Activated CD8-positive, alpha-beta memory T cell treated with anti-CD3 and anti-CD28 coated beads, Interleukin-2, amount 10 ng/mL, durations not matched to agents 7 days and 5 days (primary cell): ENCODE results near the gene SLC1A5. TPM values are rescaled to one million over a fixed set of nuclear protein-coding genes. Genes with fewer than 3 reads are reported as not detected.

Experiments
- ATAC-seq: fragments of 150-1000 bp; cut with Tn5 transposase; one replicate; pipeline ENCODE4 v1.10.0; 2021; ENCODE audit warnings: moderate library complexity
- CTCF ChIA-PET: fragments of 350-600 bp; sonication (Branson Sonifier 250); formaldehyde crosslinking; loops from one replicate; lab custom pipeline; 2021; ENCODE audit warnings: antibody characterized with exemption; lab: Charles Lee
- DNase-seq: peaks from one replicate; pipeline ENCODE4 v3.0.0-alpha.2; 2020
- H3K27ac Mint-ChIP-seq: one replicate; pipeline ENCODE4 v1.8.0; 2021; ENCODE audit warnings: mild to moderate bottlenecking, mixed read lengths
- H3K27me3 Mint-ChIP-seq: one replicate; pipeline ENCODE4 v1.8.0; 2021; ENCODE audit warnings: mixed read lengths
- H3K36me3 Mint-ChIP-seq: one replicate; pipeline ENCODE4 v1.8.0; 2021; ENCODE audit warnings: mild to moderate bottlenecking, mixed read lengths
- H3K4me1 Mint-ChIP-seq: one replicate; pipeline ENCODE4 v1.8.0; 2021; ENCODE audit warnings: mixed read lengths
- H3K4me3 Mint-ChIP-seq: one replicate; pipeline ENCODE4 v1.8.0; 2021; ENCODE audit warnings: mild to moderate bottlenecking, moderate library complexity, mixed read lengths
- H3K9me3 Mint-ChIP-seq: one replicate; pipeline ENCODE4 v1.8.0; 2022; ENCODE audit warnings: low read depth, mixed read lengths
- total RNA-seq, 2 experiments: library from RNA; stranded (reverse); gene quantifications; one replicate each; pipeline ENCODE4 v1.2.3, GENCODE V29; 2021

The SLC1A5 gene
- total RNA-seq, 2 experiments from 2014 or later, result 196 to 259 TPM

DNA sequence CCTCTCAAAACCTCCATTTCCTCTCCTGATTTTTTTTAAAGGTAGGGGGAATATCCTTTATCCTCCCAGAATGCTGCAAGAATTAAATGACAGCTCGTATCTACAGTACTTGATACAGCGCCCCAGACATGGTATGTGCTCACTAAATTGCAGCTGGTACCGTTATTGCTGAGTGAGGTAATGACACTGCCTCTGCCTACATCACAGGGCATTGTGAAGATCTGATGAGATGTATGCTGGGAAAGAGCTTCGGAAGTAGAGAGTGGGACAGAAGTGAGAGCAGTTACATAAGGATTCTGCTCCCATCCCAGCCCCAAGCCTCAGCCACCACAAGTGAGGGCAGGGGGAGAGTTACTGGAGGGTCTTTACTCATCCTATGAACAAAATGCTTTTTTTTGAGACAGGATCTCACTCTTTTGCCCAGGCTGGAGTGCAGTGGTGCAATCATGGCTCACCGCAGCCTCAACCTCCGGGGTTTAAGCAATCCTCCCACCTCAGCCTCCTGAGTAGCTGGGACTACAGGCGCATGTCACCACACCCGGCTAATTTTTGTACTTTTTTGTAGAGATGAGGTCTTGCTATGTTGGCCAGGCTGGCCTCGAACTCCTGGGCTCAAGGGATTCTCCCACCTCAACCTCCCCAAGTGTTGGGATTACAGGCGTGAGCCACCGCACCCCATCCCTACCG lies 44.2 kb downstream of the SLC1A5 start:
- CTCF ChIA-PET, result interaction anchor here (1.4 to 2.4 kb wide), 5 partner anchors 10 to 96 kb away, joined by 3 to 11 read pairs (median 9); no protein-coding TSS in a partner anchor
- Mint-ChIP-seq H3K4me3 (peak overlapping the region; percentile 94), H3K36me3 (peaks cover 5% of the 10 kb centered on the region), H3K27ac (peak overlapping the region; percentile 40), H3K4me1 (peaks cover 52% of the 10 kb centered on the region), H3K9me3 (no peaks in the 10 kb centered on the region), H3K27me3 (no peaks in the 10 kb centered on the region)
- DNase-seq, result no peak
- no peak for ATAC-seq

GRCh38 chr19:46742926-46743480 lies 45.4 kb downstream of the SLC1A5 start:
- Mint-ChIP-seq H3K27ac (peak overlapping the region; percentile 0), H3K27me3 (no peaks in the 10 kb centered on the region), H3K9me3 (no peaks in the 10 kb centered on the region), H3K4me3 (no peak overlapping the region), H3K4me1 (peaks cover 48% of the 10 kb centered on the region), H3K36me3 (peaks cover 5% of the 10 kb centered on the region)
- no peak for ATAC-seq
- no peak for DNase-seq
- CTCF ChIA-PET, result interaction anchor here (1.1 to 2.8 kb wide), 6 partner anchors 10 to 41 kb away, joined by 3 to 19 read pairs (median 8); no protein-coding TSS in a partner anchor

DNA sequence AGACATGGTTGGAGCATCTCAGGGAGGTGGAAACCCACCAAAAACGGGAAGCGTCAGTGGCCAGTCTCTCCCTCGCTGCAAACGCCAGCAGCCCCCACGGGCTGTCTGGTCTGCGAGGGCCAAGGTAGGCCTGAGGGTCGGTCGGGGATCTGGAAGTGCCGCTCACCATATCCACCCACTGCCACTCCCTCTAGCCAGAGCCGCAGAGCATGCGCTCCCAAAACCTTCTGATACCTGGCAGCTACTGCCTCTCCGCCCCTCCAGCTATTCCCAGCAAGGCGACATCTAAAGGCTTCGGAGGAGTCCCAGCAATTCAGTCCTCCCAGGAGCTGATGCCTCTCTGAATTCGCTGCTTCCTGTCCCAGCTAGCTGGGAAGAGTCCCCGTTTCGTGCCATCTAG lies 46.9 kb downstream of the SLC1A5 start:
- no peaks in the 10 kb centered on the region for H3K27me3 Mint-ChIP-seq
- H3K36me3 Mint-ChIP-seq, result peaks cover 8% of the 10 kb centered on the region
- ATAC-seq, result no peak
- no peaks in the 10 kb centered on the region for H3K9me3 Mint-ChIP-seq
- H3K4me1 Mint-ChIP-seq, result peaks cover 38% of the 10 kb centered on the region
- DNase-seq, result no peak
- no peak overlapping the region for H3K27ac Mint-ChIP-seq
- CTCF ChIA-PET, result interaction anchor here (0.5 to 2.8 kb wide), 7 partner anchors 9 to 160 kb away, joined by 3 to 19 read pairs (median 3); no protein-coding TSS in a partner anchor
- H3K4me3 Mint-ChIP-seq, result no peak overlapping the region

GRCh38 chr19:46739290-46739771 lies 49.1 kb downstream of the SLC1A5 start:
- ATAC-seq (no peak), DNase-seq (no peak)
- peaks cover 9% of the 10 kb centered on the region for H3K36me3 Mint-ChIP-seq
- peaks cover 25% of the 10 kb centered on the region for H3K4me1 Mint-ChIP-seq
- peak overlapping the region; percentile 5 for H3K27ac Mint-ChIP-seq
- H3K9me3 Mint-ChIP-seq, result no peaks in the 10 kb centered on the region
- CTCF ChIA-PET, result interaction anchor here (1.0 kb wide), 1 partner anchor 14 kb away, joined by 3 read pairs; no protein-coding TSS in a partner anchor
- no peak overlapping the region for H3K4me3 Mint-ChIP-seq
- no peaks in the 10 kb centered on the region for H3K27me3 Mint-ChIP-seq

GRCh38 chr19:46737761-46738171 lies 50.6 kb downstream of the SLC1A5 start:
- H3K27me3 Mint-ChIP-seq, result no peaks in the 10 kb centered on the region
- H3K4me1 Mint-ChIP-seq, result peaks cover 13% of the 10 kb centered on the region
- H3K27ac Mint-ChIP-seq, result no peak overlapping the region
- H3K4me3 Mint-ChIP-seq, result no peak overlapping the region
- ATAC-seq (no peak), DNase-seq (no peak)
- peaks cover 14% of the 10 kb centered on the region for H3K36me3 Mint-ChIP-seq
- no peaks in the 10 kb centered on the region for H3K9me3 Mint-ChIP-seq
- CTCF ChIA-PET, result interaction anchor here (0.6 to 1.7 kb wide), 6 partner anchors 9 to 362 kb away, joined by 3 to 9 read pairs (median 3); no protein-coding TSS in a partner anchor

- DNase-seq (no peak), ATAC-seq (no peak)
- no peaks in the 10 kb centered on the region for H3K27me3 Mint-ChIP-seq
- H3K9me3 Mint-ChIP-seq, result no peaks in the 10 kb centered on the region
- no peak overlapping the region for H3K4me3 Mint-ChIP-seq
- no peak overlapping the region for H3K27ac Mint-ChIP-seq
- CTCF ChIA-PET, result interaction anchor here (0.6 to 1.7 kb wide), 5 partner anchors 9 to 82 kb away, joined by 3 to 9 read pairs (median 3); no protein-coding TSS in a partner anchor
- peaks cover 17% of the 10 kb centered on the region for H3K36me3 Mint-ChIP-seq
- H3K4me1 Mint-ChIP-seq, result peaks cover 14% of the 10 kb centered on the region
Observed at GRCh38 chr19:46737298-46737654, 51.1 kb downstream of the SLC1A5 start.

GRCh38 chr19:46736531-46737297 lies 51.7 kb downstream of the SLC1A5 start:
- no peak for ATAC-seq
- Mint-ChIP-seq H3K9me3 (no peaks in the 10 kb centered on the region), H3K36me3 (peaks cover 17% of the 10 kb centered on the region), H3K4me1 (peaks cover 14% of the 10 kb centered on the region), H3K4me3 (no peak overlapping the region), H3K27ac (no peak overlapping the region), H3K27me3 (no peaks in the 10 kb centered on the region)
- CTCF ChIA-PET, result interaction anchor here (0.9 to 1.7 kb wide), 4 partner anchors 8 to 64 kb away, joined by 3 to 9 read pairs (median 4); no protein-coding TSS in a partner anchor
- no peak for DNase-seq

DNA sequence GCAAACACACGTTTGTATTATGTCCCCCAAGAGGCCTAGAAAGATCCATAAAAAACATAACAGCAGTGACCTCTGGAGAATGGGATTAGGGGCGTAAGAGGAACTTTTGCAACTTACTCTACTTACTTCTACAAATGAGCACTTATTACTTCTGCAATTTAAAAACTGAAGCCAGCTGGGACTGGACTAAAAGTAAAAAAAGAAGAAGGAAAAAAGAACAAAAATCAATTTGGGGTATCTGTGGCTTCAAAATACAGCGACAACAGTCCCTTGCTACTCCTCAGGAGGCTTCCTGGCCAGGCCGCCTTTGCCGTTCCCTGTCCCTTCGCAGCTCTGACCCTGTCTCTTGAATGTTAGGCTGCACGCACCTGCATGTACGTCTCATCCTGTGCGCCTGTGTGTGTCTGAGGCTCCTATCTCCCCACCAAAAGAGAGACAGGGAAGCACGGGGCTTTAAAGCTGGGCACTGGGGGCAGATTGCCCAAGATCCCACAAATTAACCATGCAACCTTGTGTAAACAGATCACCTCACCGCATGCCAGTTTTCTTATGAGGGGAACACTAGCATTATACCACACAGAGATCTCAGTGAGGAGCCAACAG lies 54.6 kb downstream of the SLC1A5 start:
- H3K4me3 Mint-ChIP-seq, result no peak overlapping the region
- H3K27ac Mint-ChIP-seq, result no peak overlapping the region
- DNase-seq (no peak), ATAC-seq (no peak)
- CTCF ChIA-PET, result interaction anchor here (1.0 to 1.4 kb wide), 3 partner anchors 20 to 46 kb away, joined by 3 to 5 read pairs (median 4); no protein-coding TSS in a partner anchor
- no peaks in the 10 kb centered on the region for H3K9me3 Mint-ChIP-seq
- peaks cover 18% of the 10 kb centered on the region for H3K36me3 Mint-ChIP-seq
- no peaks in the 10 kb centered on the region for H3K27me3 Mint-ChIP-seq
- H3K4me1 Mint-ChIP-seq, result peaks cover 22% of the 10 kb centered on the region

DNA sequence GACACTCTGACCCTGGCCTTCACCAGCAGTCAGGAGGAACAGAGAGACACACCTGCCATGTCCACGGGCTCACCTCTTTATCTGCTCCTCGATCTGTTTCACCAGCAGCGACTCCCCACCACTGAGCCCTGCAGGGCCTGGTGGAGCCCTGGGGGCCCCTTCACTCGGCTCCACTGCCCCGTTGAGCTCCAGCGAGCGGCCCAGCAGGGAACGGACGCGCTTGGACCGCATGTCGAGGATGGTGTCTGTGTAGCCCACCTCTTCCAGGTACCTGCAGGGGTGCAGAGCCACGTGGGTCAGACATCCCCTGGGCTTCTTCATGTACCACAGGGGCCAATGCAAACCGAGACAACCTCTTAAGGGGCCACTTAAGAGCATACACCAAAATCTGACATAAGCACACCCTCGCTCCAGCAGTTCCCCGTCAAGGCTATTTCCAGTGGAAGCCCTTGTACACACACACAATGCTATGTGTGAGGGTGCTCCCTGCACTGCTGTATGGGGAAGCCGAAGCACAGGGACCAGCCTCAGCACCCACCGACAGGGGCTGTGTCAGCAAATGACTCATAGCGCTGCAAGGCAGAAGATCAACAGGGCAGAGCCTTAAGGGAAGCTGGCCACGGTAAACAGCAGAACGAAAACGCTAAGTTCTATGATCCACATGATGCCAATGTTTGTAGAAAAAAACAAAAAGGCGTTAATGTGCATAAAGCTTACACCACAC lies 55.3 kb downstream of the SLC1A5 start:
- ATAC-seq (no peak), DNase-seq (no peak)
- H3K27me3 Mint-ChIP-seq, result no peaks in the 10 kb centered on the region
- CTCF ChIA-PET, result interaction anchor here (1.2 to 1.4 kb wide), 2 partner anchors 21 to 34 kb away, joined by 4 to 5 read pairs; no protein-coding TSS in a partner anchor
- peaks cover 21% of the 10 kb centered on the region for H3K36me3 Mint-ChIP-seq
- H3K4me3 Mint-ChIP-seq, result no peak overlapping the region
- no peaks in the 10 kb centered on the region for H3K9me3 Mint-ChIP-seq
- peaks cover 24% of the 10 kb centered on the region for H3K4me1 Mint-ChIP-seq
- H3K27ac Mint-ChIP-seq, result no peak overlapping the region

GRCh38 chr19:46732172-46732938 lies 56.0 kb downstream of the SLC1A5 start:
- Mint-ChIP-seq H3K27ac (peak overlapping the region; percentile 44), H3K27me3 (no peaks in the 10 kb centered on the region), H3K9me3 (no peaks in the 10 kb centered on the region), H3K36me3 (peaks cover 23% of the 10 kb centered on the region), H3K4me1 (peaks cover 24% of the 10 kb centered on the region), H3K4me3 (no peak overlapping the region)
- DNase-seq, result no peak
- no peak for ATAC-seq
- CTCF ChIA-PET, result interaction anchor here (0.8 to 5.0 kb wide), 4 partner anchors 17 to 28 kb away, joined by 4 to 86 read pairs (median 4); no protein-coding TSS in a partner anchor

- H3K4me1 Mint-ChIP-seq, result peaks cover 24% of the 10 kb centered on the region
- H3K9me3 Mint-ChIP-seq, result no peaks in the 10 kb centered on the region
- H3K36me3 Mint-ChIP-seq, result peaks cover 23% of the 10 kb centered on the region
- H3K27ac Mint-ChIP-seq, result peak overlapping the region; percentile 31
- DNase-seq (no peak), ATAC-seq (no peak)
- CTCF ChIA-PET, result interaction anchor here (0.8 to 5.0 kb wide), 3 partner anchors 18 to 27 kb away, joined by 4 to 86 read pairs (median 4); no protein-coding TSS in a partner anchor
- H3K4me3 Mint-ChIP-seq, result no peak overlapping the region
- H3K27me3 Mint-ChIP-seq, result no peaks in the 10 kb centered on the region
Observed at GRCh38 chr19:46731584-46731983, 56.8 kb downstream of the SLC1A5 start.
